ENCODE data around the gene GDF10.

The GDF10 gene

GRCh38 chr10:47255866-47256265 lies 44.1 kb upstream of the GDF10 start:
- TF ChIP-seq CTCF (IDR thresholded peaks at IDR 0.05): no peak

GRCh38 chr10:47256751-47257336 lies 43.2 kb upstream of the GDF10 start:
- TF ChIP-seq CTCF (IDR thresholded peaks at IDR 0.05): no peak

DNA sequence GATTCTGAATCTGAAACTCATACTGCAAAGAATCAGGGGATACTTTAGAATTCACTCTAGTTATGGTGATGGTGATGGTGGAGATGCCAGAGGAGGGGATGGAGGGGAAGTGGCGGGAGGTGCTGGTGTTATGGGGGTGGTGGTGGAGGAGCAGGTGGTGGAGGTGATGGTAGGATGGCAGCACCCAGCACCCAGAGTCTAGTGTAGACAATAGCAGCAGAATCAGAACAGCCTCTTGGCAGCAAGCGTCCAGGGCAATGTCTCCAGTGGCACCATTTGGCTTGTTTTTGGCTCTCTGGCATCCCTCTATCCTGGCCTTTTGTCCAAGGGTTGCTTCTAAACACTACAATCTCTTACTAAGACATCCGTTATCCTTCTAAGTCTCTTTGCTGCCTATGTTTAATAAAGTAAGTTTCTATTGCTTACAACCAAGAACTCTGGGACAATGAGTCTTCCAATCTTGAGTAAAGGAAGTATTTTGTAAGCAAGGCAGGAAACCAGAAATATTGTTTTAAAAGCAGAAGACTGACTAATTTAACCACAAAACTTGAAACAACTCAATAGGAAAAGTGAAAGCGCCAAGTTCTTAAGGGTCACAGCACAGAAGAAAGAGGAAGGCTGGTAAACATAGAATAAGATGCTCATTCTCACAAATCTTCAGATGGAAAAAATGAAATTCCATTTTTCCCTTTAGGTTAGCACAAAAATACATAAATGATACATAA lies 42.4 kb upstream of the GDF10 start:
- no peak for TF ChIP-seq CTCF (IDR thresholded peaks at IDR 0.05)

- no peak for TF ChIP-seq CTCF (IDR thresholded peaks at IDR 0.05)
Observed at GRCh38 chr10:47258921-47259320, 41.1 kb upstream of the GDF10 start.

- no peak for TF ChIP-seq CTCF (IDR thresholded peaks at IDR 0.05)
Observed at GRCh38 chr10:47259466-47259865, 40.5 kb upstream of the GDF10 start.

GRCh38 chr10:47260505-47261111 lies 39.4 kb upstream of the GDF10 start:
- no peak for TF ChIP-seq CTCF (IDR thresholded peaks at IDR 0.05)

DNA sequence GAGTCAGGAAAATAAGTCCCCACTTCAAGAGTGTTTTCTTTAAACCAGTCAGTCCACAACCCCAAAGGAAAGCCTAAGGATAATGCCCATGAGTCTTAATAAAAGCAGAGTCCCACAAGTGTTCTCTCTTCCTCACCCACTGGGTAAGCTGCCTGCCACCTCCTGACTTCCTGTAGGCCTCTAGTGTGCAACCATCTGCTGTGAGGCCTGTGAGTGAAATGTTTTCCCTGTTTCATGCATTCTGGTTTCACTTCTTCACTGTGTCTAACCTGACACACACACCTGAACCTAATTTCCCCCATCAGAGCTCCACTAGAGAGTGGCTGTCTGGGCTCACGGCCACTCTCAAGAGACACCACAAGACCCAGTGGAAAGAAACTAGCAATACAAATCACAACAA lies 38.9 kb upstream of the GDF10 start:
- no peak for TF ChIP-seq CTCF (IDR thresholded peaks at IDR 0.05)

All from LNCAP (cell line).